Ascending aorta (tissue), 2 donors: Measurements from ENCODE around the gene FRAS1. TPM values are rescaled to one million over a fixed set of nuclear protein-coding genes. Genes with fewer than 3 reads are reported as not detected.

ENCODE experiments used
- DNase-seq, 2 donors: peaks; one replicate each; pipeline ENCODE4 v3.0.0-alpha.2; 2019; ENCODE audit warnings: low spot score in 2 of 2
- H3K27ac ChIP-seq, 2 donors: fragments of 200-600 bp; sonication (generic); one replicate each; pipeline ENCODE4 v1.5.1; 2016 to 2017; ENCODE audit warnings: mild to moderate bottlenecking in 1 of 2
- H3K27me3 ChIP-seq: fragments of 200-600 bp; sonication (generic); one replicate; pipeline ENCODE4 v1.5.1; 2017
- H3K36me3 ChIP-seq, 2 donors: fragments of 200-600 bp; sonication (generic); one replicate each; pipeline ENCODE4 v1.5.1; 2016
- H3K4me1 ChIP-seq, 2 donors: fragments of 200-600 bp; sonication (generic); one replicate each; pipeline ENCODE4 v1.5.1; 2016 to 2017; ENCODE audit warnings: mild to moderate bottlenecking in 1 of 2
- H3K4me3 ChIP-seq, 2 donors: fragments of 200-600 bp; sonication (generic); one replicate each; pipeline ENCODE4 v1.5.1; 2016 to 2017; ENCODE audit warnings: mild to moderate bottlenecking in 1 of 2
- H3K9me3 ChIP-seq, 2 donors: fragments of 200-600 bp; sonication (generic); one replicate each; pipeline ENCODE4 v1.5.1; 2016
- intact Hi-C: fragments of 100-400 bp; cut with DNase I; formaldehyde crosslinking; loops from one replicate; pipeline ENCODE4 v1.15.1; 2023
- total RNA-seq: library from RNA; depleted of rRNA; stranded (reverse); fragments of >200 nt; gene quantifications from one replicate; pipeline ENCODE4 v1.1.0, GENCODE V29; 2016
- TF ChIP-seq, protein P1 (sequence below), 3 experiments: fragments of 200-600 bp in 2 of 3; fragments of 450-650 bp in 1 of 3; sonication (generic) in 2 of 3; IDR thresholded peaks; one replicate each; pipeline ENCODE4 v1.5.1; 2016 to 2019; ENCODE audit warnings: antibody characterized with exemption in 3 of 3, mild to moderate bottlenecking in 1 of 3, moderate library complexity in 1 of 3

The FRAS1 gene
- total RNA-seq, 1 donor from 2014 or later: 0.75 TPM

DNA sequence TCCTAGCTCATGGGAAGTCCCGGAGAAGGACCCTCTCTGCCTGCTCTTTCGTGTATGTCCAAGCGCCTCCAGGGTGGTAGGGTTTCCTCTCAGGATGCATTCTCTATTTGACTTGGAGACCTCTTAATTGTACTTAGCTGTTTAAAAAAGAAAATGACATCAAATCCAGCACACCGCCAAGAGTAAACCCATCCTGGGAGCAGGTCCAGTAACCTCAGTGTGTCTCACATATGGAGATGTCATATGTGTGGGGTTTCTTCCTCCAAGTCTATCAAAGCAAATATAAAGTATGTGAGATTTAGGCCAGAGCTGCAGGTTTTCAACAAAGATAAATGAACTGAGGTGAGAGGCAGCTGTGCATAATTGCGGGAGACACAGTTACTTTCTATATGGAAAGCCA, 285.0 kb downstream of the FRAS1 start:
- TF ChIP-seq, protein P1, sequence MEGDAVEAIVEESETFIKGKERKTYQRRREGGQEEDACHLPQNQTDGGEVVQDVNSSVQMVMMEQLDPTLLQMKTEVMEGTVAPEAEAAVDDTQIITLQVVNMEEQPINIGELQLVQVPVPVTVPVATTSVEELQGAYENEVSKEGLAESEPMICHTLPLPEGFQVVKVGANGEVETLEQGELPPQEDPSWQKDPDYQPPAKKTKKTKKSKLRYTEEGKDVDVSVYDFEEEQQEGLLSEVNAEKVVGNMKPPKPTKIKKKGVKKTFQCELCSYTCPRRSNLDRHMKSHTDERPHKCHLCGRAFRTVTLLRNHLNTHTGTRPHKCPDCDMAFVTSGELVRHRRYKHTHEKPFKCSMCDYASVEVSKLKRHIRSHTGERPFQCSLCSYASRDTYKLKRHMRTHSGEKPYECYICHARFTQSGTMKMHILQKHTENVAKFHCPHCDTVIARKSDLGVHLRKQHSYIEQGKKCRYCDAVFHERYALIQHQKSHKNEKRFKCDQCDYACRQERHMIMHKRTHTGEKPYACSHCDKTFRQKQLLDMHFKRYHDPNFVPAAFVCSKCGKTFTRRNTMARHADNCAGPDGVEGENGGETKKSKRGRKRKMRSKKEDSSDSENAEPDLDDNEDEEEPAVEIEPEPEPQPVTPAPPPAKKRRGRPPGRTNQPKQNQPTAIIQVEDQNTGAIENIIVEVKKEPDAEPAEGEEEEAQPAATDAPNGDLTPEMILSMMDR (IDR thresholded peaks at IDR 0.05): no peak
- Histone ChIP-seq H3K9me3 (no peaks in the 10 kb centered on the region), H3K27me3 (no peaks in the 10 kb centered on the region), H3K4me1 (no peaks in the 10 kb centered on the region), H3K4me3 (no peak overlapping the region), H3K36me3 (no peaks in the 10 kb centered on the region), H3K27ac (no peak overlapping the region)
- intact Hi-C loops: no loop called here
- DNase-seq: no peak

DNA sequence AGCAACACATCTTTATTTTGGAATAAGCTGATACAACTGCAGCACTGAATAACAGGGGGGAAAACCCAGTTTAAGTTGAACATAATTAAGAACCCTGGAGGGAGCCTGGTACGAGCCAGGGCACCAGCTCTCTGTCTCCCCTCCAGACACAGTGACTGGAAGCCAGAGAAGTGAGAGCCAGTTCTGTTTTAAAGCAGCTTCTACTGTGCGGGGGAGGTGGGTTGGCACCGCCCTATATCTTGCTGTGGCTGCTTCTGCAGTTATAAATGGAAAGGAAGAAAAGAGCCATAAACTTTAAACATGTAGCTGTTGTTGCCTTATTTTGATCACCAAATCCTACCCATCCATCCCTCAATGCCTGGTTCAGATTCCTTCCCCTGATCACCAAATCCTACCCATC, 286.6 kb downstream of the FRAS1 start:
- DNase-seq: no peak
- intact Hi-C loops: no loop called here

DNA sequence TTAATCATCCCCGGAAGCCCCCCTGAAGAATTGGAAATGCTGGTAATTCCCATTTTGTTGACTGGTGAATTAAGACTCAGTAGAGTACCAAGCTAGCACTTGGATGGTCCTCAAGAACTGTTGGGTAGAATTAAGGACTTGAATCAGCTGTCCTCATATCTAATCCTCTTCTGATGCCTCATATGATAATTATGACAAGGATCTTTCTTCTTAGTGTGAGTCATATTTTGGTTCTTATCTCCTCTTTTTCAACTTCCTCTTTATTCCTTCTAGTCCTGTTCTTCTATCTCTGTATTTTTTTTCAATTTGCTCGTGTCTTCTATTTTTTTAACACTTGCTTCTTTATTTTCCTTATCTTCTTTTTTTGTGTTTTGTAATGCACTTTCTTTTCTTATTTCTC, 288.1 kb downstream of the FRAS1 start:
- TF ChIP-seq, protein P1 (IDR thresholded peaks at IDR 0.05): no peak
- Histone ChIP-seq H3K4me3 (no peak overlapping the region), H3K27ac (no peak overlapping the region), H3K9me3 (no peaks in the 10 kb centered on the region), H3K27me3 (no peaks in the 10 kb centered on the region), H3K36me3 (no peaks in the 10 kb centered on the region), H3K4me1 (no peaks in the 10 kb centered on the region)
- intact Hi-C loops: no loop called here
- DNase-seq: no peak

More for the DNA sequence above, 286.6 kb downstream of the FRAS1 start:
- H3K27ac ChIP-seq: no peak overlapping the region
- H3K27me3 ChIP-seq: no peaks in the 10 kb centered on the region
- TF ChIP-seq, protein P1 (IDR thresholded peaks at IDR 0.05): no peak
- H3K9me3 ChIP-seq: no peaks in the 10 kb centered on the region
- no peaks in the 10 kb centered on the region for H3K36me3 ChIP-seq
- no peak overlapping the region for H3K4me3 ChIP-seq
- H3K4me1 ChIP-seq: no peaks in the 10 kb centered on the region

DNA sequence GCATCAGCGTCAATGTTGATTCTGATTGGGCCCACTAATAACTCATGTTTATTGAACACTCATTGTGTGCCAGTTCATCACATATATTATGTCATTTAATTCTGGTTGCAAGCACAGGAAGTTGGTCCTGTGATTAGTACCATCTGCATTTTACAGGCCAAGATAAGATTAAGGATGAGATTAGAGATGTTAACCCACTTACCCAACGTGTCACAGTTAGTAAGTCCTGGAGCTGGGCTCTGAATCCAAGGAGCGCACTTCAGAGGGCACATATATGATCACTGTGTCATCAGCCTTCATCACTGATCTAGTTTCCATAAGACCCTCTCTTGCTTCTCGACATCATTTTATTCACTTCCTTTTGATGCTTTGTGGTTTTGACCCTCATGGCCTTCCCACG, 289.1 kb downstream of the FRAS1 start:
- H3K27me3 ChIP-seq: no peaks in the 10 kb centered on the region
- no peak for DNase-seq
- no peak overlapping the region for H3K27ac ChIP-seq
- no peaks in the 10 kb centered on the region for H3K36me3 ChIP-seq
- H3K9me3 ChIP-seq: no peaks in the 10 kb centered on the region
- TF ChIP-seq, protein P1 (IDR thresholded peaks at IDR 0.05): no peak
- no peaks in the 10 kb centered on the region for H3K4me1 ChIP-seq
- intact Hi-C loops: no loop called here
- H3K4me3 ChIP-seq: no peak overlapping the region

DNA sequence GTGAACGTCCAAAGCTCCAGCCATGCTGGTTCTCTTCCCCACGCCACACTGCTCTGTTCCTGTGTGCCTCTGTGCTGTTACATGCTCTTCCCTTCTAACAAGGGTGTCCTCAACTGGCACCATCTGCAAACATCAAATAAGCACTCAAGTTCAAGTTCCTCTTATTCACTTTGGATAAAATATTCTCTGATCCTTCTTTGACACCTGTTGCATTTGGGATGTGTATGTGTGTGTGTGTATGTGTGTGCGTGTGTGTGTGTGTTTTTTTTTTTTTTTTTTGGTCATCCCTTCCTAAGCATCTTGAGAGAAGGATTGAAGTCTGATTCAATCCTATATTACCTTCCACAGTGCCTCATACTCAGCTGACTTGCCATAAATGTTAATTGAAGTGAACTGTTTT, 290.4 kb downstream of the FRAS1 start:
- Histone ChIP-seq H3K9me3 (no peaks in the 10 kb centered on the region), H3K27ac (no peak overlapping the region), H3K36me3 (no peaks in the 10 kb centered on the region), H3K27me3 (no peaks in the 10 kb centered on the region), H3K4me3 (no peak overlapping the region), H3K4me1 (no peaks in the 10 kb centered on the region)
- intact Hi-C loops: no loop called here
- TF ChIP-seq, protein P1 (IDR thresholded peaks at IDR 0.05): no peak
- DNase-seq: no peak

DNA sequence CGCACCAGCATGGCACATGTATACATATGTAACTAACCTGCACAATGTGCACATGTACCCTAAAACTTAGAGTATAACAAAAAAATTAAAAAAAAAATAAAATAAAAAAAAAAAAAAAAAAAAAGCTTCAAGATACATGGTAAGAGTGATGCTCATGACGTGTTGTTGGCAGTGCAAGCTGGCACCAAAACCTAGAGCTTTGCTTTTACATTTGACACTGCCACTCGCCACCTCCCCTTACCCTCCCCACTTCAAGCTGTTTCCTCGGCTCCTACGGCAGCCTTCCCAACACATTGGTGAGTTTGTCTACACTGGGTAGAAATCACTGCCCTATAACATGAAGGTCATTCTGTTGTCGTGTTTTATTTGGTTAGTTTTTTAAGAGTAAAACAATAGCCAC, 296.8 kb downstream of the FRAS1 start:
- H3K27ac ChIP-seq: no peak overlapping the region

More for the DNA sequence above, 296.8 kb downstream of the FRAS1 start:
- intact Hi-C loops: no loop called here
- Histone ChIP-seq H3K36me3 (no peaks in the 10 kb centered on the region), H3K9me3 (no peaks in the 10 kb centered on the region), H3K27me3 (no peaks in the 10 kb centered on the region), H3K4me1 (no peaks in the 10 kb centered on the region), H3K4me3 (no peak overlapping the region)
- TF ChIP-seq, protein P1 (IDR thresholded peaks at IDR 0.05): no peak
- no peak for DNase-seq
